Naive B cell (primary cell): ENCODE results near the gene HBA1. TPM values are rescaled to one million over a fixed set of nuclear protein-coding genes. Genes with fewer than 3 reads are reported as not detected.
"Not testable (repeated sequence)": the region's sequence is repeated elsewhere in the genome, so short reads cannot be mapped to it uniquely, and the experiment has no call there.

ENCODE experiments used
- ATAC-seq, 2 donors: fragments of 150-1000 bp; cut with Tn5 transposase; 2 replicates each; pipeline ENCODE4 v1.10.0; 2021; ENCODE audit warnings: low read depth in 2 of 2, mild to moderate bottlenecking in 2 of 2, moderate library complexity in 2 of 2
- DNase-seq: peaks from one replicate; pipeline ENCODE4 v3.0.0; 2022
- H3K27ac Mint-ChIP-seq, 6 donors: one replicate each; pipeline ENCODE4 v1.8.0; 2020 to 2022; ENCODE audit warnings: mild to moderate bottlenecking in 6 of 6, mixed read lengths in 6 of 6, moderate library complexity in 5 of 6, inconsistent platforms in 2 of 6
- H3K27me3 Mint-ChIP-seq, 3 donors: one replicate each; pipeline ENCODE4 v1.8.0; 2021 to 2022; ENCODE audit warnings: mixed read lengths in 3 of 3, mild to moderate bottlenecking in 1 of 3
- H3K36me3 Mint-ChIP-seq, 2 donors: one replicate each; pipeline ENCODE4 v1.8.0; 2020 to 2022; ENCODE audit warnings: mixed read lengths in 2 of 2, inconsistent platforms in 1 of 2, mild to moderate bottlenecking in 1 of 2
- H3K4me1 Mint-ChIP-seq, 3 donors: one replicate each; pipeline ENCODE4 v1.8.0; 2020 to 2022; ENCODE audit warnings: mixed read lengths in 3 of 3, inconsistent platforms in 1 of 3, mild to moderate bottlenecking in 1 of 3, moderate library complexity in 1 of 3
- H3K4me3 Mint-ChIP-seq, 8 donors: one replicate each; pipeline ENCODE4 v1.8.0; 2020 to 2022; ENCODE audit warnings: mild to moderate bottlenecking in 8 of 8, mixed read lengths in 8 of 8, moderate library complexity in 8 of 8, inconsistent platforms in 2 of 8
- H3K9me3 Mint-ChIP-seq, 7 donors: one replicate each; pipeline ENCODE4 v1.8.0; 2020 to 2022; ENCODE audit warnings: mixed read lengths in 7 of 7, mild to moderate bottlenecking in 5 of 7, inconsistent platforms in 2 of 7, moderate library complexity in 1 of 7
- polyA plus RNA-seq, 6 donors: library from polyadenylated mRNA; unstranded; fragments of 300-500 nt; fragmentation: Illumina TruSeq; gene quantifications; one replicate each; pipeline ENCODE4 v1.2.3, GENCODE V29; 2021; ENCODE audit warnings: low read depth in 6 of 6

The HBA1 gene
- polyA plus RNA-seq, 6 donors from 2014 or later, result 42.8 to 256 (median 100) TPM

DNA sequence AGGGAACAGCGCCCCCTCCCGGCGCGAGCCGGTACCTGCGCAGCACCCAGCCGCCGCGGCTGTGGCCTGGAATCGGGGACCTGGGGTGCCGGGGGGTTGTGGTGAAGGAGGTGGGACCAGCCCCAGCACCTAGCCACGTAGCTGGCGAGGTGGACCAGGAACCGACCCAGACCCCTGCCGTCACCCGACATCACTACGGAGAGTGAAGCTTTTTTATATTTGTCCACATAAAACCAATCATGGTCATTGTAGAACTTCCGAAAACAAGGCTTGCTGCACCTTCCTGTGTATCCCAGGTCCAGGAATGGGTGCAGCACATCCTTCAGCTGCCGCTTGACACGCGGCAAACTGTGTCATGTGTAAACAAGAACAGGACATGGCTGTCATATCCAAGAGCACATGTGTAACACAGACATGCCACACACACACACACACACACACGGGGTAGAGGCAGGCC is 5.1 kb downstream of the HBA1 start:
- ATAC-seq (no peak), DNase-seq (no peak)
- Mint-ChIP-seq H3K27me3 (peaks cover 11 to 16% (median 11%) of the 10 kb centered on the region in 3 donors), H3K36me3 (peaks cover 0 to 7% of the 10 kb centered on the region in 2 donors), H3K27ac (peak overlapping the region in 1 of 6 donors; percentile 81), H3K9me3 (no peaks in the 10 kb centered on the region), H3K4me1 (peaks cover 0 to 5% (median 3%) of the 10 kb centered on the region in 3 donors), H3K4me3 (peak overlapping the region in 3 of 8 donors; percentile 39 to 57 (median 43))

- peaks cover 3 to 6% (median 6%) of the 10 kb centered on the region in 3 donors for H3K27me3 Mint-ChIP-seq
- H3K27ac Mint-ChIP-seq, result peak overlapping the region in 1 of 6 donors; percentile 62
- DNase-seq, result no peak
Measured at GRCh38 chr16:183005-183404, 6.5 kb downstream of the HBA1 start.

GRCh38 chr16:185213-185612 is 8.7 kb downstream of the HBA1 start:
- no peak overlapping the region for H3K4me3 Mint-ChIP-seq
- no peak for DNase-seq
- no peaks in the 10 kb centered on the region for H3K9me3 Mint-ChIP-seq
- no peak overlapping the region for H3K27ac Mint-ChIP-seq
- peaks cover 0 to 11% of the 10 kb centered on the region in 2 donors for H3K36me3 Mint-ChIP-seq
- ATAC-seq, result no peak
- no peaks in the 10 kb centered on the region for H3K27me3 Mint-ChIP-seq
- peaks cover 0 to 3% (median 0%) of the 10 kb centered on the region in 3 donors for H3K4me1 Mint-ChIP-seq

More at GRCh38 chr16:183005-183404, 6.5 kb downstream of the HBA1 start:
- H3K36me3 Mint-ChIP-seq, result peaks cover 0 to 7% of the 10 kb centered on the region in 2 donors
- no peaks in the 10 kb centered on the region for H3K9me3 Mint-ChIP-seq
- H3K4me1 Mint-ChIP-seq, result peaks cover 0 to 5% (median 3%) of the 10 kb centered on the region in 3 donors
- ATAC-seq, result no peak
- no peak overlapping the region for H3K4me3 Mint-ChIP-seq

DNA sequence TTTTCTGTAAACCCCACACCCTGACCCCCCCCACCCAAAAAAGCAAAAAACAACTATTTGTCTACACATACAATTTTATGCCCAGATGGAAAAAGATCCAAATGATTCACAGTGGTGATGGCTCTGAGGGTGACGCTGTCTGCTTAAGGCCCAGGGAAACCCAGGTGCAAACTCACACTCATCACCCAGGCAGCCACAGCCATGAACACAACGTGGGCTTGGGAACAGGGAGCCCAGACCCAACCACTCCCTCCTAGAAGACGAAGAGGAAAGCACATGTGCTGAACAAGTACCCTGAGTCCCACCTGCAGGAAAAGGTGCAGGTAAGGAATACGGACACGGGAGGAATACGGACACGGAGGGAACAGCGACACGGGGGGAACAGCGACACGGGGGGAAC is 9.2 kb downstream of the HBA1 start:
- no peak for DNase-seq
- Mint-ChIP-seq H3K27ac (no peak overlapping the region), H3K4me3 (no peak overlapping the region), H3K9me3 (no peaks in the 10 kb centered on the region), H3K36me3 (peaks cover 0 to 15% of the 10 kb centered on the region in 2 donors), H3K27me3 (no peaks in the 10 kb centered on the region), H3K4me1 (peaks cover 0 to 3% (median 0%) of the 10 kb centered on the region in 3 donors)
- no peak for ATAC-seq

DNA sequence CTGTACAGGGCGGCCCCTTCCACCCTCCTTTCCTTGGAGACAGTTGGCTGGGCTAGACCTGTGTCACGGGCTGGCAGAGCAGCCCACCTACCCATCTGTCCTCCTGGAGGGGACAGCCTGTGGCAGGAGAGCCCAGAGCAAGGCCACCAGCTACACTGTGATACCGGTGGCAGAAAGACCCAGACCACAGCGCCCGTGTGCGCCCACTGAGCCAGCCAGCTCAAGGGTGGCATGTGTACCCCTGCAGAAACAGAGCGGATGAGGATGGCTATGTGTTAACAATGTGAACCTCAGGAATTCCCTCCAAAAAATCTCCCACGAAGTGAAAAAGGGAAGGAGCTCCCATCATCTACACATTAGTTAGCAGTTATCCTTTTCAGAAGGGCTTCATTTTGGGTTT is 10.8 kb downstream of the HBA1 start:
- peaks cover 0 to 8% (median 5%) of the 10 kb centered on the region in 3 donors for H3K4me1 Mint-ChIP-seq
- H3K36me3 Mint-ChIP-seq, result peaks cover 0 to 22% of the 10 kb centered on the region in 2 donors
- peak overlapping the region in 1 of 6 donors; percentile 11 for H3K27ac Mint-ChIP-seq
- no peak overlapping the region for H3K4me3 Mint-ChIP-seq
- H3K9me3 Mint-ChIP-seq, result no peaks in the 10 kb centered on the region
- H3K27me3 Mint-ChIP-seq, result no peaks in the 10 kb centered on the region
- DNase-seq (no peak), ATAC-seq (no peak)

DNA sequence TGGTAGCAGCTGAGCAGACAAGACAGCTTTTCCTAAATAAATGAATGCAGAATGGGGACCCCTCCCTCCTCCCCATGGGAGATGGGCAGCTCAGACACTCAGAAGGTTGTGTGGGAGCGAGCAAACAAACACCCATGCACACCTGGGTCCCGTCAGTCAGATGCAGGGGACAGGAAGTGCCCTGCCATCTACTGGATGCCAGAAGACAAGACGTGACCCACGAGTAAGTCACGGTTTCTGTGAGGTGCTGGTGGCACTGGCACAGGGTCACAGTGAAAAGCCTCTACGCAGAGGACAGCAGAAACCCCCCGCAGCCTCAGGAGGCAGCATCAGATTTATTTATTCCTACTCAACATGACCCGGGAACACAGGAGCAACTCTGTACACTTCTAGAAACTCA is 12.2 kb downstream of the HBA1 start:
- DNase-seq, result no peak
- H3K36me3 Mint-ChIP-seq, result peaks cover 0 to 30% of the 10 kb centered on the region in 2 donors

GRCh38 chr16:189604-190186 is 13.2 kb downstream of the HBA1 start:
- H3K36me3 Mint-ChIP-seq, result peaks cover 0 to 30% of the 10 kb centered on the region in 2 donors
- peaks cover 0 to 12% (median 5%) of the 10 kb centered on the region in 3 donors for H3K4me1 Mint-ChIP-seq
- DNase-seq (no peak), ATAC-seq (no peak)
- no peaks in the 10 kb centered on the region for H3K27me3 Mint-ChIP-seq
- peak overlapping the region in 1 of 6 donors; percentile 72 for H3K27ac Mint-ChIP-seq
- H3K4me3 Mint-ChIP-seq, result no peak overlapping the region
- H3K9me3 Mint-ChIP-seq, result no peaks in the 10 kb centered on the region

More for the DNA sequence above, 12.2 kb downstream of the HBA1 start:
- no peaks in the 10 kb centered on the region for H3K9me3 Mint-ChIP-seq
- ATAC-seq, result peak; percentile 60 to 63
- no peak overlapping the region for H3K4me3 Mint-ChIP-seq
- H3K27ac Mint-ChIP-seq, result no peak overlapping the region
- peaks cover 0 to 12% (median 5%) of the 10 kb centered on the region in 3 donors for H3K4me1 Mint-ChIP-seq
- no peaks in the 10 kb centered on the region for H3K27me3 Mint-ChIP-seq

DNA sequence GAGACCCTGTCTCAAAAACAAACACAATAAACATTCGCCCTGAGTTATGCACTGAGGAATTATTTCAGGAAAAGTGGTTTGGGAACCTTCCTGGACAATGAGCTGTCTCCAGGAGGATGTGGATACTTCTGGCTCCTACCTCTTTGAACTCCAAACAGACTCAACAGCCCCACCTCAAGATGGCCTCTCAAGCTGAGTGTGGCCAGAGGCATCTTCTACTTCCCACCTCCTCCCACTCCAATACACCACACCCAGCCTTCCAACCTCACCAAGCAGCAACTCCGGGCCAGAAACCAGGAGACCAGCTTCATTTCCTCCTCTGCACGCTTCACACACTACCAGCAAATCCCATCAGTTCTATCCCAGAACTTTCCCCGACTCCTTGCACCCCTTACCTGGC is 15.4 kb downstream of the HBA1 start:
- peak overlapping the region in 1 of 8 donors; percentile 15 for H3K4me3 Mint-ChIP-seq
- H3K27me3 Mint-ChIP-seq, result no peaks in the 10 kb centered on the region
- peak overlapping the region in 1 of 6 donors; percentile 85 for H3K27ac Mint-ChIP-seq
- no peaks in the 10 kb centered on the region for H3K9me3 Mint-ChIP-seq
- DNase-seq, result no peak
- peaks cover 0 to 8% (median 5%) of the 10 kb centered on the region in 3 donors for H3K4me1 Mint-ChIP-seq
- no peak for ATAC-seq
- H3K36me3 Mint-ChIP-seq, result peaks cover 0 to 23% of the 10 kb centered on the region in 2 donors

DNA sequence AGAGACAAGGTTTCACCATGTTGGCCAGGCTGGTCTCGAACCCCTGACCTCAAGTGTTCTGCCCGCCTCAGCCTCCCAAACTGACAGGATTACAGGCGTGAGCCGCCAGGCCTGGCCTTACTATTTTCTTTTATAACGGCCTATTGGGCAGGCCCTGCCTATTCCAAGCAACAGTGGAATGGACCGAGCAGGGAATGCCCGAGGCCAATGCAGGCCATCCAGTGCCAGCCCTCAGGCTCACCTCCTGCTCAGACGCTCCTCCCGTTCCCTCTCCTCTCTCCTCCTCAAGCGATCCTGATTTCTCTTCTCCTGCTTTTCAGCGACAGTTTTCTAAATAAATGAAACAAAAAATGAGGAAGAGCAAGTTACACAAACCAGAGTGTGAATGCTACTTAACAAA is 16.2 kb downstream of the HBA1 start:
- Mint-ChIP-seq H3K4me3 (no peak overlapping the region), H3K36me3 (peaks cover 0 to 23% of the 10 kb centered on the region in 2 donors), H3K27me3 (no peaks in the 10 kb centered on the region), H3K4me1 (peaks cover 0 to 8% (median 5%) of the 10 kb centered on the region in 3 donors), H3K27ac (peak overlapping the region in 1 of 6 donors; percentile 63), H3K9me3 (no peaks in the 10 kb centered on the region)
- DNase-seq (no peak), ATAC-seq (no peak)

DNA sequence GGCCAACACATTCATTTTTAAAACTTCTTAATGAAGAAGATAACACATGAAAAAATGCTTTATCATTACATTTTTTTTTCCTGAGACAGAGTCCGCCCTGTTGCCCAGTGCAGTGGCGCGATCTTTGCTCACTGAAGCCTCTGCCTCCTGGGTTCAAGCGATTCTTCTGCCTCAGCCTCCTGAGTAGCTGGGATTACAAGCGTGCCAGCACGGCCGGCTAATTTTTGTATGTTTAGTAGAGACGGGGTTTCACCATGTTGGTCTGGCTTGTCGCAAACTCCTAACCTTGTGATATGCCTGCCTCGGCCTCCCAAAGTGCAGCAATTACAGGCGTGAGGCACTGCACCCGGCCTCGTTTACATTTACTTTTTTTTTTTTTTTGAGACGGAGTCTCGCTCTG is 17.0 kb downstream of the HBA1 start:
- Mint-ChIP-seq H3K9me3 (no peaks in the 10 kb centered on the region), H3K27me3 (no peaks in the 10 kb centered on the region), H3K4me1 (peaks cover 0 to 8% (median 5%) of the 10 kb centered on the region in 3 donors), H3K36me3 (peaks cover 0 to 23% of the 10 kb centered on the region in 2 donors), H3K4me3 (no peak overlapping the region), H3K27ac (peak overlapping the region in 1 of 6 donors; percentile 64)
- DNase-seq (no peak), ATAC-seq (no peak)

DNA sequence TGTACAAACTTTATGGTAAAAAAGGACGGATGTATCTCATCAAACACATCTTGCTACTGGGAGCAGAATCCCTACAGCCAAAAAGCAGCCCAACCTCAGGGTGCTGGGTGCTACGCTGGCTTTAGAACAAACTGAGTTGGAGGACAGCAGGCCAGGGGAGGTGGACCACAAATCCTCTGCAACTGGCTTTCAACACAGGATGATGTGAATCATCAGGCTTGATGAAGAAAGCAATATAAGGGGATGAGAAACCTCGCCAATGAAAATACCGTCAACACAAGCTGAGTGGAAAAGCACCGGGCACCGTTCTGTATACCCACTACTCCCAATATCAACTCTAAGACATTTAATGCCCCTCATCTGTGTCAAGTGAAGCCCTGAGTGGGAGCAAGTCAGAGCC is 18.0 kb downstream of the HBA1 start:
- H3K9me3 Mint-ChIP-seq, result no peaks in the 10 kb centered on the region
- peaks cover 0 to 23% of the 10 kb centered on the region in 2 donors for H3K36me3 Mint-ChIP-seq
- DNase-seq (no peak), ATAC-seq (no peak)
- no peak overlapping the region for H3K4me3 Mint-ChIP-seq
- no peak overlapping the region for H3K27ac Mint-ChIP-seq
- H3K4me1 Mint-ChIP-seq, result peaks cover 0 to 8% (median 5%) of the 10 kb centered on the region in 3 donors
- no peaks in the 10 kb centered on the region for H3K27me3 Mint-ChIP-seq

GRCh38 chr16:200388-200787 is 23.9 kb downstream of the HBA1 start:
- peaks cover 0 to 5% of the 10 kb centered on the region in 2 donors for H3K36me3 Mint-ChIP-seq
- no peak overlapping the region for H3K4me3 Mint-ChIP-seq
- H3K27me3 Mint-ChIP-seq, result no peaks in the 10 kb centered on the region
- no peaks in the 10 kb centered on the region for H3K4me1 Mint-ChIP-seq
- DNase-seq, result no peak
- H3K27ac Mint-ChIP-seq, result no peak overlapping the region
- no peak for ATAC-seq
- no peaks in the 10 kb centered on the region for H3K9me3 Mint-ChIP-seq

DNA sequence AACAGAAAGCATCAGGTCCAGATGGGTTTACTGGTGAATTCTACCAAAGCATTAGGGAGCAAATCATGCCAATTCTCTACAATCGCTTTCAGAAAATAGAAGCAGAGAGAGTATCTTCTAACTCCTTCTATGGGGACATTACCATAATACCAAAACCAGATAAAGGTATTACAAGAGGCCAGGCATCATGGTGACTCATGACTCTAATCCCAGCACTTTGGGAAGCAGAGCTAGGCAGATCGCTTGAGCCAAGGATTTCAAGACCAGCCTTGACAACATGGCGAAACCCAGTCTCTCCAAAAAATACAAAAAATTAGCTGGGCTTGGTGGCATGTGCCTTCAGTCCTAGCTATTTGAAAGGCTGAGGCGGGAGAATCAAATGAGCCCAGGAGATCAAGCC is 26.8 kb downstream of the HBA1 start:
- Mint-ChIP-seq H3K9me3 (no peaks in the 10 kb centered on the region), H3K36me3 (peaks cover 6 to 13% of the 10 kb centered on the region in 2 donors), H3K4me3 (no peak overlapping the region), H3K4me1 (no peaks in the 10 kb centered on the region), H3K27me3 (no peaks in the 10 kb centered on the region), H3K27ac (no peak overlapping the region)
- DNase-seq, result no peak
- no peak for ATAC-seq

DNA sequence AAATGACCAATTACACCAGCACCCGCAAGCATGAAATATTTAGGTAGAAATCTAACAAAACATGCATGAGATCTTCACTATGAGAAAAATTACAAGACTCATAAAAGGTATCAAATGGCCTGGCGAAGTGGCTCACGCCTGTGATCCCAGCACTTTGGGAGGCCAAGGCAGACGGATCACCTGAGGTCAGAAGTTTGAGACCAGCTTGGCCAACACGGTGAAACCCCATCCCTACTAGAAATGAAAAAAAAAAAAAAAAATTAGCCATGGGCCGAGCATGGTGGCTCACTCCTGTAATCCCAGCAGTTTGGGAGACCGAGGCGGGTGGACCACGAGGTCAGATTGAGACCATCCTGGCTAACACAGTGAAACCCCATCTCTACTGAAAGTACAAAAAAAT is 27.6 kb downstream of the HBA1 start:
- Mint-ChIP-seq H3K36me3 (peaks cover 10 to 17% of the 10 kb centered on the region in 2 donors), H3K27ac (peak overlapping the region in 1 of 6 donors; percentile 24)
- ATAC-seq, DNase-seq, H3K9me3 Mint-ChIP-seq, H3K4me3 Mint-ChIP-seq, H3K4me1 Mint-ChIP-seq, H3K27me3 Mint-ChIP-seq: not testable (repeated sequence)
